Astrocyte (in vitro differentiated cells and primary cell): ENCODE results near the gene SAFB2. TPM values are rescaled to one million over a fixed set of nuclear protein-coding genes. Genes with fewer than 3 reads are reported as not detected.

Experiments used
- DNase-seq: peaks from one replicate; pipeline ENCODE4 v3.0.0-alpha.2; 2010; ENCODE audit warnings: low read depth
- FAIRE-seq: peaks from 2 replicates; lab custom pipeline; 2011; peaks lifted over from hg19 to GRCh38; lab: Jason Lieb, UNC
- H2AFZ ChIP-seq: 2 replicates; pipeline ENCODE4 v1.6.0; 2012; ENCODE audit warnings: low read depth, low read length, inconsistent platforms
- H3K27ac ChIP-seq: 2 replicates; pipeline ENCODE4 v1.5.1; 2011; ENCODE audit warnings: low read depth, low read length, inconsistent platforms
- H3K27me3 ChIP-seq: 2 replicates; pipeline ENCODE4 v1.6.0; 2011; ENCODE audit warnings: low read length, inconsistent platforms; ENCODE audit not compliant: insufficient read depth
- H3K36me3 ChIP-seq: 2 replicates; pipeline ENCODE4 v1.5.1; 2011; ENCODE audit warnings: low read length, inconsistent platforms; ENCODE audit not compliant: insufficient read depth
- H3K4me1 ChIP-seq: 2 replicates; pipeline ENCODE4 v1.5.1; 2011; ENCODE audit warnings: low read length, inconsistent platforms; ENCODE audit not compliant: insufficient read depth
- H3K4me2 ChIP-seq: 2 replicates; pipeline ENCODE4 v1.6.0; 2012; ENCODE audit warnings: low read length, inconsistent platforms
- H3K4me3 ChIP-seq: 2 replicates; pipeline ENCODE4 v1.5.1; 2011; ENCODE audit warnings: low read depth, mild to moderate bottlenecking, low read length, inconsistent platforms; ENCODE audit not compliant: insufficient read depth
- H3K79me2 ChIP-seq: 2 replicates; pipeline ENCODE4 v1.6.0; 2012; ENCODE audit warnings: mild to moderate bottlenecking, low read length, inconsistent platforms; ENCODE audit not compliant: insufficient read depth
- H3K9ac ChIP-seq: 2 replicates; pipeline ENCODE4 v1.6.0; 2012; ENCODE audit warnings: mild to moderate bottlenecking, low read length, inconsistent platforms
- H3K9me3 ChIP-seq: 2 replicates; pipeline ENCODE4 v1.5.1; 2012; ENCODE audit warnings: low read depth, mild to moderate bottlenecking, low read length, inconsistent platforms; ENCODE audit not compliant: insufficient read depth
- H4K20me1 ChIP-seq: 2 replicates; pipeline ENCODE4 v1.6.0; 2012; ENCODE audit warnings: low read length, inconsistent platforms; ENCODE audit not compliant: insufficient read depth
- H3K27ac Mint-ChIP-seq: one replicate; pipeline ENCODE4 v1.8.0; 2021; ENCODE audit warnings: mild to moderate bottlenecking, mixed read lengths; ENCODE audit not compliant: unreplicated experiment
- H3K27me3 Mint-ChIP-seq: one replicate; pipeline ENCODE4 v1.8.0; 2021; ENCODE audit warnings: low read depth, mixed read lengths; ENCODE audit not compliant: unreplicated experiment
- H3K36me3 Mint-ChIP-seq: one replicate; pipeline ENCODE4 v1.8.0; 2021; ENCODE audit warnings: low read depth, mixed read lengths; ENCODE audit not compliant: unreplicated experiment
- H3K4me1 Mint-ChIP-seq: one replicate; pipeline ENCODE4 v1.8.0; 2021; ENCODE audit warnings: low read depth, mixed read lengths; ENCODE audit not compliant: unreplicated experiment
- H3K4me3 Mint-ChIP-seq: one replicate; pipeline ENCODE4 v1.8.0; 2021; ENCODE audit warnings: mild to moderate bottlenecking, moderate library complexity, mixed read lengths; ENCODE audit not compliant: unreplicated experiment
- H3K9me3 Mint-ChIP-seq: one replicate; pipeline ENCODE4 v1.8.0; 2021; ENCODE audit warnings: mild to moderate bottlenecking, mixed read lengths; ENCODE audit not compliant: unreplicated experiment
- CTCF ChIP-seq: IDR thresholded peaks from 2 replicates; pipeline ENCODE4 v1.5.1; 2011; ENCODE audit warnings: low read depth, mild to moderate bottlenecking, inconsistent platforms, low read length, moderate library complexity; ENCODE audit not compliant: insufficient read depth
- EZH2 ChIP-seq: IDR thresholded peaks from 2 replicates; pipeline ENCODE4 v1.6.1; 2012; ENCODE audit warnings: mild to moderate bottlenecking, low read length, inconsistent platforms; ENCODE audit not compliant: insufficient read depth
- total RNA-seq: library from RNA; stranded (reverse); gene quantifications from 2 replicates; pipeline ENCODE4 v1.2.1, GENCODE V29; 2021

The SAFB2 gene
- total RNA-seq, 1 donor from 2014 or later, result 50.6 TPM

DNA sequence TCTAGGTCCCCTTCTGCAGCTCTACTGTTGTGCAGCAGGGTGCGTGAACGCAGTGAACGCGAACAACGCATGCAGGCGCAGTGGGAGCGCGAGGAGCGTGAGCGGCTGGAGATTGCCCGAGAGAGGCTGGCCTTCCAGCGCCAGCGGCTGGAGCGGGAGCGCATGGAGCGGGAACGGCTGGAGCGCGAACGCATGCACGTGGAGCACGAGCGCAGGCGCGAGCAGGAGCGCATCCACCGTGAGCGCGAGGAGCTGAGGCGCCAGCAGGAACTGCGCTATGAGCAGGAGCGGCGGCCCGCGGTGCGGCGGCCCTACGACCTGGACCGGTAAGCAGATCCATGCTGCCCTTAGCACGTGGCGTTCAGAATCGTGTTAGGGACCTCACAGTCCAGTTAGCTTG, 38.9 kb upstream of the SAFB2 start:
- DNase-seq (no peak), FAIRE-seq (no peak)
- Histone ChIP-seq H3K79me2 (peaks cover 3% of the 10 kb centered on the region), H3K27me3 (no peaks in the 10 kb centered on the region), H3K4me1 (peaks cover 4% of the 10 kb centered on the region), H2AFZ (no peak overlapping the region), H3K9me3 (no peaks in the 10 kb centered on the region), H3K9ac (no peak overlapping the region), H3K4me3 (no peak overlapping the region), H3K27ac (no peak overlapping the region), H3K4me2 (no peak overlapping the region), H4K20me1 (peaks cover 38% of the 10 kb centered on the region), H3K36me3 (peaks cover 47% of the 10 kb centered on the region)
- H3K9me3 Mint-ChIP-seq, result no peaks in the 10 kb centered on the region
- no peak overlapping the region for H3K4me3 Mint-ChIP-seq
- peaks cover 22% of the 10 kb centered on the region for H3K36me3 Mint-ChIP-seq
- TF ChIP-seq EZH2 (no peak), CTCF (no peak)
- H3K4me1 Mint-ChIP-seq, result peaks cover 5% of the 10 kb centered on the region
- no peaks in the 10 kb centered on the region for H3K27me3 Mint-ChIP-seq
- H3K27ac Mint-ChIP-seq, result no peak overlapping the region

GRCh38 chr19:5655412-5655811, 32.8 kb upstream of the SAFB2 start:
- no peaks in the 10 kb centered on the region for H3K27me3 Mint-ChIP-seq
- H3K4me2 ChIP-seq, result no peak overlapping the region
- peaks cover 53% of the 10 kb centered on the region for H3K36me3 ChIP-seq
- H3K27ac ChIP-seq, result no peak overlapping the region
- no peak overlapping the region for H3K4me3 ChIP-seq
- FAIRE-seq (no peak), DNase-seq (no peak)
- no peaks in the 10 kb centered on the region for H3K79me2 ChIP-seq
- H3K9me3 ChIP-seq, result no peaks in the 10 kb centered on the region
- no peak overlapping the region for H3K27ac Mint-ChIP-seq
- H3K4me1 Mint-ChIP-seq, result no peaks in the 10 kb centered on the region
- peaks cover 35% of the 10 kb centered on the region for H4K20me1 ChIP-seq
- H3K4me1 ChIP-seq, result no peaks in the 10 kb centered on the region
- H3K36me3 Mint-ChIP-seq, result peaks cover 28% of the 10 kb centered on the region
- H3K27me3 ChIP-seq, result no peaks in the 10 kb centered on the region
- no peak overlapping the region for H3K4me3 Mint-ChIP-seq
- no peaks in the 10 kb centered on the region for H3K9me3 Mint-ChIP-seq
- no peak overlapping the region for H3K9ac ChIP-seq
- H2AFZ ChIP-seq, result no peak overlapping the region
- TF ChIP-seq EZH2 (no peak), CTCF (no peak)

DNA sequence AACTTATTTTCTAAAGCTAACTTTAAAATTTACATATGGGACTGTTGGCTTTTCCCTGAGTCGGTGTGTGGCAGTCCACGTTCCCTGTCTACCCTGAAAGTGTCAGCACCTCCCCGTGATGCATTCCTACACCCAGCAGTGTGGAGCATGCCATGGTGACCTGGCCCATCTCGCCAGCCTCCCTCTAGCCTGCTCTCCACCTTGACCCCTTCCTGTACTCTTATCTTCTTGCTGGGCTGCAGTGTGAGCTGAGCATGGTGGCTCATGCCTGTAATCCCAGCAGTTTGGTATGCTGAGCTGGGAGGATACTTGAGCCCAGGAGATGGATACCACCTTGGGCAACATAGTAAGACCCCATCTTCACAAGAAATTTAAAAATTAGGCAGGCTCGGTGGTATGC, 32.4 kb upstream of the SAFB2 start:
- DNase-seq (no peak), FAIRE-seq (no peak)
- Histone ChIP-seq H3K4me2 (no peak overlapping the region), H3K9ac (no peak overlapping the region), H3K27me3 (no peaks in the 10 kb centered on the region), H3K27ac (no peak overlapping the region), H3K9me3 (no peaks in the 10 kb centered on the region), H3K4me3 (no peak overlapping the region), H3K4me1 (no peaks in the 10 kb centered on the region), H4K20me1 (peaks cover 38% of the 10 kb centered on the region), H3K79me2 (peaks cover 2% of the 10 kb centered on the region), H2AFZ (no peak overlapping the region), H3K36me3 (peaks cover 55% of the 10 kb centered on the region)
- H3K27ac Mint-ChIP-seq, result no peak overlapping the region
- H3K9me3 Mint-ChIP-seq, result no peaks in the 10 kb centered on the region
- no peaks in the 10 kb centered on the region for H3K4me1 Mint-ChIP-seq
- no peak for TF ChIP-seq EZH2
- TF ChIP-seq CTCF, result no peak
- no peak overlapping the region for H3K4me3 Mint-ChIP-seq
- peaks cover 29% of the 10 kb centered on the region for H3K36me3 Mint-ChIP-seq
- H3K27me3 Mint-ChIP-seq, result no peaks in the 10 kb centered on the region
